ES-I3 (cell line): Measurements from ENCODE around the gene PDC.
"Not testable (repeated sequence)": the region's sequence is repeated elsewhere in the genome, so short reads cannot be mapped to it uniquely, and the experiment has no call there.

Source experiments
- H3K36me3 ChIP-seq: 2 replicates; pipeline ENCODE4 v1.6.1; 2013; ENCODE audit warnings: mild to moderate bottlenecking, low read length, control low read depth, moderate library complexity; ENCODE audit not compliant: insufficient read depth
- H3K4me1 ChIP-seq: 2 replicates; pipeline ENCODE4 v1.6.1; 2013; ENCODE audit warnings: mild to moderate bottlenecking, control low read depth, low read length; ENCODE audit not compliant: insufficient read depth
- H3K9ac ChIP-seq: 2 replicates; pipeline ENCODE4 v1.6.1; 2013; ENCODE audit warnings: low read depth, mild to moderate bottlenecking, low read length, moderate library complexity
- H3K9me3 ChIP-seq: 2 replicates; pipeline ENCODE4 v1.6.1; 2013; ENCODE audit warnings: mild to moderate bottlenecking, low read length, moderate library complexity; ENCODE audit not compliant: control insufficient read depth, insufficient read depth

Gene PDC

GRCh38 chr1:186483561-186483960 lies 22.6 kb upstream of the PDC start:
- H3K9me3 ChIP-seq, result no peaks in the 10 kb centered on the region
- H3K9ac ChIP-seq, result no peak overlapping the region
- H3K4me1 ChIP-seq, result no peaks in the 10 kb centered on the region
- no peaks in the 10 kb centered on the region for H3K36me3 ChIP-seq

GRCh38 chr1:186482661-186483255 lies 21.8 kb upstream of the PDC start:
- Histone ChIP-seq H3K9me3 (no peaks in the 10 kb centered on the region), H3K4me1 (no peaks in the 10 kb centered on the region), H3K9ac (no peak overlapping the region), H3K36me3 (no peaks in the 10 kb centered on the region)

- Histone ChIP-seq H3K9ac (no peak overlapping the region), H3K36me3 (no peaks in the 10 kb centered on the region), H3K4me1 (no peaks in the 10 kb centered on the region), H3K9me3 (no peaks in the 10 kb centered on the region)
These were observed 20.5 kb upstream of the PDC start for GRCh38 chr1:186481303-186481888.

GRCh38 chr1:186479162-186479561 lies 18.2 kb upstream of the PDC start:
- no peaks in the 10 kb centered on the region for H3K9me3 ChIP-seq
- H3K36me3 ChIP-seq, result no peaks in the 10 kb centered on the region
- no peak overlapping the region for H3K9ac ChIP-seq
- no peaks in the 10 kb centered on the region for H3K4me1 ChIP-seq

- H3K9ac ChIP-seq, result no peak overlapping the region
- no peaks in the 10 kb centered on the region for H3K9me3 ChIP-seq
- H3K36me3 ChIP-seq, result no peaks in the 10 kb centered on the region
- H3K4me1 ChIP-seq, result no peaks in the 10 kb centered on the region
These were observed 15.5 kb upstream of the PDC start for GRCh38 chr1:186476264-186477040.

- Histone ChIP-seq H3K9me3 (no peaks in the 10 kb centered on the region), H3K36me3 (no peaks in the 10 kb centered on the region), H3K4me1 (no peaks in the 10 kb centered on the region), H3K9ac (no peak overlapping the region)
These were observed 13.3 kb upstream of the PDC start for GRCh38 chr1:186474208-186474607.

- Histone ChIP-seq H3K4me1 (no peaks in the 10 kb centered on the region), H3K36me3 (no peaks in the 10 kb centered on the region), H3K9ac (no peak overlapping the region), H3K9me3 (no peaks in the 10 kb centered on the region)
These were observed 12.1 kb upstream of the PDC start for GRCh38 chr1:186473047-186473446.

GRCh38 chr1:186465946-186466345 lies 5.0 kb upstream of the PDC start:
- Histone ChIP-seq H3K9ac (no peak overlapping the region), H3K36me3 (no peaks in the 10 kb centered on the region), H3K4me1 (no peaks in the 10 kb centered on the region), H3K9me3 (no peaks in the 10 kb centered on the region)

- H3K9ac ChIP-seq, H3K9me3 ChIP-seq, H3K36me3 ChIP-seq: not testable (repeated sequence)
These were observed 4.6 kb upstream of the PDC start for GRCh38 chr1:186465491-186465890.

GRCh38 chr1:186463926-186464325 lies 3.0 kb upstream of the PDC start:
- Histone ChIP-seq H3K9ac (no peak overlapping the region), H3K36me3 (no peaks in the 10 kb centered on the region), H3K4me1 (no peaks in the 10 kb centered on the region), H3K9me3 (no peaks in the 10 kb centered on the region)

More at GRCh38 chr1:186465491-186465890, 4.6 kb upstream of the PDC start:
- H3K4me1 ChIP-seq, result not testable (repeated sequence)

GRCh38 chr1:186463511-186463910 lies 2.6 kb upstream of the PDC start:
- Histone ChIP-seq H3K9ac (no peak overlapping the region), H3K36me3 (no peaks in the 10 kb centered on the region), H3K4me1 (no peaks in the 10 kb centered on the region), H3K9me3 (no peaks in the 10 kb centered on the region)

GRCh38 chr1:186459161-186459560 lies 1.8 kb downstream of the PDC start:
- not testable (repeated sequence) for H3K36me3 ChIP-seq

GRCh38 chr1:186456729-186457255 lies 4.1 kb downstream of the PDC start:
- H3K9me3 ChIP-seq, result no peaks in the 10 kb centered on the region
- H3K4me1 ChIP-seq, result no peaks in the 10 kb centered on the region
- no peaks in the 10 kb centered on the region for H3K36me3 ChIP-seq
- no peak overlapping the region for H3K9ac ChIP-seq

More at GRCh38 chr1:186459161-186459560, 1.8 kb downstream of the PDC start:
- not testable (repeated sequence) for H3K4me1 ChIP-seq, H3K9ac ChIP-seq, H3K9me3 ChIP-seq

GRCh38 chr1:186454981-186455380 lies 5.9 kb downstream of the PDC start:
- Histone ChIP-seq H3K9me3 (no peaks in the 10 kb centered on the region), H3K9ac (no peak overlapping the region), H3K4me1 (no peaks in the 10 kb centered on the region), H3K36me3 (no peaks in the 10 kb centered on the region)

GRCh38 chr1:186446152-186446551 lies 14.8 kb downstream of the PDC start:
- no peaks in the 10 kb centered on the region for H3K4me1 ChIP-seq
- H3K9ac ChIP-seq, result no peak overlapping the region
- H3K36me3 ChIP-seq, result no peaks in the 10 kb centered on the region
- no peaks in the 10 kb centered on the region for H3K9me3 ChIP-seq
